Neural progenitor cell (in vitro differentiated cells): Measurements from ENCODE around the gene HAUS8. TPM values are rescaled to one million over a fixed set of nuclear protein-coding genes. Genes with fewer than 3 reads are reported as not detected.
A peak's percentile ranks its signal among the peaks of the same experiment; 100 is the strongest.

ENCODE experiments used
- DNase-seq: peaks from one replicate; pipeline ENCODE4 v3.0.0-alpha.2; 2016; ENCODE audit warnings: low spot score
- H2AFZ ChIP-seq: fragments of 200-600 bp; sonication (generic); replicated peaks from 2 replicates; pipeline ENCODE4 v1.6.1; 2016; ENCODE audit warnings: antibody characterized with exemption
- H3F3A ChIP-seq: fragments of 200-600 bp; sonication (generic); 2 replicates; pipeline ENCODE4 v1.6.1; 2016; ENCODE audit warnings: antibody characterized with exemption, low read depth
- H3K27ac ChIP-seq: fragments of 200-600 bp; sonication (generic); 2 replicates; pipeline ENCODE4 v1.5.1; 2016; ENCODE audit warnings: mild to moderate bottlenecking
- H3K27me3 ChIP-seq: fragments of 200-600 bp; sonication (generic); 2 replicates; pipeline ENCODE4 v1.6.1; 2016; ENCODE audit warnings: mild to moderate bottlenecking, moderate library complexity
- H3K36me3 ChIP-seq: fragments of 200-600 bp; sonication (generic); 2 replicates; pipeline ENCODE4 v1.5.1; 2016
- H3K4me1 ChIP-seq: fragments of 200-600 bp; sonication (generic); 2 replicates; pipeline ENCODE4 v1.6.1; 2016; ENCODE audit warnings: mixed run types
- H3K4me2 ChIP-seq: fragments of 200-600 bp; sonication (generic); 2 replicates; pipeline ENCODE4 v1.6.1; 2016
- H3K4me3 ChIP-seq: fragments of 200-600 bp; sonication (generic); 2 replicates; pipeline ENCODE4 v1.5.1; 2016
- H3K79me2 ChIP-seq: fragments of 200-600 bp; sonication (generic); 2 replicates; pipeline ENCODE4 v1.6.1; 2016; ENCODE audit warnings: low read depth
- H3K9ac ChIP-seq: fragments of 200-600 bp; sonication (generic); 2 replicates; pipeline ENCODE4 v1.6.1; 2016
- H3K9me3 ChIP-seq: fragments of 200-600 bp; sonication (generic); 2 replicates; pipeline ENCODE4 v1.5.1; 2016; ENCODE audit warnings: low read depth
- H4K20me1 ChIP-seq: fragments of 200-600 bp; sonication (generic); 2 replicates; pipeline ENCODE4 v1.6.1; 2016; ENCODE audit warnings: low read depth
- H3K27ac Mint-ChIP-seq: 3 replicates; pipeline ENCODE4 v1.8.0; 2021; ENCODE audit warnings: mixed read lengths
- H3K27me3 Mint-ChIP-seq: 2 replicates; pipeline ENCODE4 v1.8.0; 2022; ENCODE audit warnings: low read depth, mild to moderate bottlenecking, inconsistent platforms, moderate library complexity, mixed read lengths; ENCODE audit not compliant: insufficient read depth
- H3K36me3 Mint-ChIP-seq: 3 replicates; pipeline ENCODE4 v1.8.0; 2021; ENCODE audit warnings: mixed read lengths
- H3K4me1 Mint-ChIP-seq: 3 replicates; pipeline ENCODE4 v1.8.0; 2021; ENCODE audit warnings: mixed read lengths
- H3K4me3 Mint-ChIP-seq: 3 replicates; pipeline ENCODE4 v1.8.0; 2021; ENCODE audit warnings: mild to moderate bottlenecking, moderate library complexity, mixed read lengths
- H3K9me3 Mint-ChIP-seq: 3 replicates; pipeline ENCODE4 v1.8.0; 2020; ENCODE audit warnings: mixed read lengths
- CTCF ChIP-seq: fragments of 200-600 bp; sonication (generic); IDR thresholded peaks from 2 replicates; pipeline ENCODE4 v1.5.1; 2017; ENCODE audit warnings: antibody characterized with exemption, mild to moderate bottlenecking
- EZH2 ChIP-seq: fragments of 200-600 bp; sonication (generic); IDR thresholded peaks from 2 replicates; pipeline ENCODE4 v1.6.1; 2017; ENCODE audit warnings: antibody characterized with exemption, mild to moderate bottlenecking, moderate library complexity
- EZH2phosphoT487 ChIP-seq: fragments of 200-600 bp; sonication (generic); IDR thresholded peaks from 2 replicates; pipeline ENCODE4 v1.6.1; 2017; ENCODE audit warnings: antibody characterized with exemption
- total RNA-seq: library from RNA; depleted of rRNA; stranded (reverse); fragments of >200 nt; gene quantifications from 2 replicates; pipeline ENCODE4 v1.2.3, GENCODE V29; 2015; ENCODE audit warnings: low replicate concordance

The HAUS8 gene
- total RNA-seq, 1 donor from 2014 or later, result 15.6 TPM

GRCh38 chr19:17121736-17122293, 46.6 kb upstream of the HAUS8 start:
- no peaks in the 10 kb centered on the region for H3K27me3 ChIP-seq
- Mint-ChIP-seq H3K9me3 (no peaks in the 10 kb centered on the region), H3K36me3 (peaks cover 6% of the 10 kb centered on the region), H3K27ac (no peak overlapping the region), H3K4me1 (peaks cover 13% of the 10 kb centered on the region), H3K27me3 (peaks cover 2% of the 10 kb centered on the region), H3K4me3 (no peak overlapping the region)
- no peaks in the 10 kb centered on the region for H3K79me2 ChIP-seq
- H3K9me3 ChIP-seq, result no peaks in the 10 kb centered on the region
- no peaks in the 10 kb centered on the region for H3F3A ChIP-seq
- H4K20me1 ChIP-seq, result peaks cover 17% of the 10 kb centered on the region
- H3K27ac ChIP-seq, result no peak overlapping the region
- no peaks in the 10 kb centered on the region for H3K4me1 ChIP-seq
- no peak overlapping the region for H2AFZ ChIP-seq
- no peak overlapping the region for H3K4me3 ChIP-seq
- no peak for DNase-seq
- no peak for TF ChIP-seq EZH2
- no peak for TF ChIP-seq EZH2phosphoT487
- no peak for TF ChIP-seq CTCF
- H3K36me3 ChIP-seq, result no peaks in the 10 kb centered on the region
- no peak overlapping the region for H3K4me2 ChIP-seq
- H3K9ac ChIP-seq, result no peak overlapping the region

- no peaks in the 10 kb centered on the region for H3K36me3 ChIP-seq
- no peak overlapping the region for H3K9ac ChIP-seq
- peaks cover 6% of the 10 kb centered on the region for H3F3A ChIP-seq
- peaks cover 7% of the 10 kb centered on the region for H3K4me1 ChIP-seq
- DNase-seq, result no peak
- peaks cover 8% of the 10 kb centered on the region for H3K36me3 Mint-ChIP-seq
- no peak overlapping the region for H3K4me3 ChIP-seq
- no peak overlapping the region for H3K27ac Mint-ChIP-seq
- no peaks in the 10 kb centered on the region for H3K27me3 Mint-ChIP-seq
- no peak overlapping the region for H2AFZ ChIP-seq
- no peak overlapping the region for H3K4me2 ChIP-seq
- no peak overlapping the region for H3K4me3 Mint-ChIP-seq
- TF ChIP-seq EZH2phosphoT487, result no peak
- no peak overlapping the region for H3K27ac ChIP-seq
- H3K9me3 ChIP-seq, result no peaks in the 10 kb centered on the region
- no peaks in the 10 kb centered on the region for H3K9me3 Mint-ChIP-seq
- no peaks in the 10 kb centered on the region for H3K27me3 ChIP-seq
- peaks cover 26% of the 10 kb centered on the region for H4K20me1 ChIP-seq
- H3K4me1 Mint-ChIP-seq, result peaks cover 12% of the 10 kb centered on the region
- no peaks in the 10 kb centered on the region for H3K79me2 ChIP-seq
These were observed 43.7 kb upstream of the HAUS8 start for GRCh38 chr19:17118957-17119356.

GRCh38 chr19:17116996-17117702, 41.9 kb upstream of the HAUS8 start:
- Histone ChIP-seq H2AFZ (no peak overlapping the region), H3K79me2 (no peaks in the 10 kb centered on the region), H3K9me3 (no peaks in the 10 kb centered on the region), H3K27ac (no peak overlapping the region), H3K27me3 (no peaks in the 10 kb centered on the region), H3K36me3 (no peaks in the 10 kb centered on the region), H3K4me2 (no peak overlapping the region), H4K20me1 (peaks cover 36% of the 10 kb centered on the region), H3K9ac (no peak overlapping the region), H3K4me1 (peaks cover 9% of the 10 kb centered on the region), H3F3A (peaks cover 6% of the 10 kb centered on the region), H3K4me3 (no peak overlapping the region)
- H3K4me1 Mint-ChIP-seq, result peaks cover 17% of the 10 kb centered on the region
- TF ChIP-seq EZH2 (no peak), EZH2phosphoT487 (no peak), CTCF (no peak)
- peaks cover 11% of the 10 kb centered on the region for H3K36me3 Mint-ChIP-seq
- no peaks in the 10 kb centered on the region for H3K9me3 Mint-ChIP-seq
- H3K4me3 Mint-ChIP-seq, result no peak overlapping the region
- no peaks in the 10 kb centered on the region for H3K27me3 Mint-ChIP-seq
- H3K27ac Mint-ChIP-seq, result peak overlapping the region; percentile 78
- no peak for DNase-seq

- peaks cover 17% of the 10 kb centered on the region for H3K4me1 Mint-ChIP-seq
- H3K4me2 ChIP-seq, result peak overlapping the region; percentile 14
- no peak for TF ChIP-seq EZH2phosphoT487
- no peak for TF ChIP-seq CTCF
- no peak for TF ChIP-seq EZH2
- H3K27me3 Mint-ChIP-seq, result peaks cover 2% of the 10 kb centered on the region
- H3K9me3 ChIP-seq, result no peaks in the 10 kb centered on the region
- H2AFZ ChIP-seq, result no peak overlapping the region
- DNase-seq, result peak; percentile 30
- H4K20me1 ChIP-seq, result peaks cover 38% of the 10 kb centered on the region
- peaks cover 6% of the 10 kb centered on the region for H3F3A ChIP-seq
- H3K4me3 Mint-ChIP-seq, result no peak overlapping the region
- H3K36me3 ChIP-seq, result no peaks in the 10 kb centered on the region
- H3K9me3 Mint-ChIP-seq, result no peaks in the 10 kb centered on the region
- no peak overlapping the region for H3K27ac Mint-ChIP-seq
- no peaks in the 10 kb centered on the region for H3K27me3 ChIP-seq
- H3K4me1 ChIP-seq, result peaks cover 9% of the 10 kb centered on the region
- H3K27ac ChIP-seq, result no peak overlapping the region
- no peak overlapping the region for H3K9ac ChIP-seq
- no peak overlapping the region for H3K4me3 ChIP-seq
- no peaks in the 10 kb centered on the region for H3K79me2 ChIP-seq
- peaks cover 14% of the 10 kb centered on the region for H3K36me3 Mint-ChIP-seq
These were observed 39.2 kb upstream of the HAUS8 start for GRCh38 chr19:17114414-17114831.
